Measurements from ENCODE around the gene PTGIR.

PTGIR gene

GRCh38 chr19:46615966-46616365 lies 8.9 kb downstream of the PTGIR start:
- DNase-seq = no peak

DNA sequence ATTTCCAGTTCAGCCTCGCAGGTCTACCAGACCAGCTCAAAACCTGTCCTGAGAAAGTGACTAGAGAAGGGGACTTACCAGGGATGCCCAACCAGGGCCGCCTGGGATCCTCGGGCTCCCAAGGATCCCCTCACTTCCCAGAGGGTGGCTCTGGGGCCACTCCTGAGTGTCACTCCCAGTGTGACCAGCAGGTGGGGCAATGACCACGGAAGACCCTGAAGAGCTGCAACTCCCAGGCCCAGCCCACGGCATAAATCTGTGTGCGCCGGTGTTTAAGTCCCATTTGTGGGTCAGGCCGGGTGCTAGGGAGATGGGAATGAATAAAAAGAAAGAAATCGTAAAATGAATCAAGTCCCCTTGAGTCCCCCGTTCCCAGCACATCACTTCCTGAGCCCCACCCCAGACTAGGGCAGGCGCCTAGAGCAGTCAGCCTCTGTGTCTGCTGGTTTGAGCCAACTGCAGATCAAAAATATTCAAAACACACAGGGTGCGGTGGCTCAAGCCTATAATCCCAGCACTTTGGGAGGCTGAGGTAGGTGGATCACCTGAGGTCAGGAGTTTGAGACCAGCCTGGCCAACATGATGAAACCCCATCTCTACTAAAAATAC lies 10.7 kb downstream of the PTGIR start:
- DNase-seq = peak; percentile 55 to 80 (median 74)

DNA sequence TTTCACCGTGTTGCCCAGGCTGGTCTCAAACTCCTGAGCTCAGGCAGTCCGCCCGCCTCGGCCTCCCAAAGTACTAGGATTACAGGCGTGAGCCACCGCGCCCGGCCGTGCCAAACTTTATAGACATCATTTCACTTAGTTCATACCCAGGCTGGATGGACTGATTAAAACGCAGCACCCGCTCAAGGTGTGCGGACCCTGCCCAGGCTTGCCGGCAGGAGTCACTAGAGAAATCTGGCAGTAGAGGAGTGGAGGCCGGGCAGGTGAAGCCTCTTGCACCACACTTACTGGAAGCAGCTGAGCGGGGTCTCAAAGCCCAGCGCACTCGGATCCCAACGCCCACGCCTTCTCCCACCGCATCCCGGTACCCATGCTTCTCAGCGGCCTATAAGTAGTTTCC lies 11.4 kb downstream of the PTGIR start:
- DNase-seq = no peak

GRCh38 chr19:46611776-46612175 lies 13.1 kb downstream of the PTGIR start:
- peak in 1 of 6 experiments; percentile 55 for DNase-seq

GRCh38 chr19:46610851-46611770 lies 13.8 kb downstream of the PTGIR start:
- peak in 5 of 6 experiments; percentile 18 to 48 (median 30) for DNase-seq

GRCh38 chr19:46610413-46610775 lies 14.5 kb downstream of the PTGIR start:
- DNase-seq = no peak

DNA sequence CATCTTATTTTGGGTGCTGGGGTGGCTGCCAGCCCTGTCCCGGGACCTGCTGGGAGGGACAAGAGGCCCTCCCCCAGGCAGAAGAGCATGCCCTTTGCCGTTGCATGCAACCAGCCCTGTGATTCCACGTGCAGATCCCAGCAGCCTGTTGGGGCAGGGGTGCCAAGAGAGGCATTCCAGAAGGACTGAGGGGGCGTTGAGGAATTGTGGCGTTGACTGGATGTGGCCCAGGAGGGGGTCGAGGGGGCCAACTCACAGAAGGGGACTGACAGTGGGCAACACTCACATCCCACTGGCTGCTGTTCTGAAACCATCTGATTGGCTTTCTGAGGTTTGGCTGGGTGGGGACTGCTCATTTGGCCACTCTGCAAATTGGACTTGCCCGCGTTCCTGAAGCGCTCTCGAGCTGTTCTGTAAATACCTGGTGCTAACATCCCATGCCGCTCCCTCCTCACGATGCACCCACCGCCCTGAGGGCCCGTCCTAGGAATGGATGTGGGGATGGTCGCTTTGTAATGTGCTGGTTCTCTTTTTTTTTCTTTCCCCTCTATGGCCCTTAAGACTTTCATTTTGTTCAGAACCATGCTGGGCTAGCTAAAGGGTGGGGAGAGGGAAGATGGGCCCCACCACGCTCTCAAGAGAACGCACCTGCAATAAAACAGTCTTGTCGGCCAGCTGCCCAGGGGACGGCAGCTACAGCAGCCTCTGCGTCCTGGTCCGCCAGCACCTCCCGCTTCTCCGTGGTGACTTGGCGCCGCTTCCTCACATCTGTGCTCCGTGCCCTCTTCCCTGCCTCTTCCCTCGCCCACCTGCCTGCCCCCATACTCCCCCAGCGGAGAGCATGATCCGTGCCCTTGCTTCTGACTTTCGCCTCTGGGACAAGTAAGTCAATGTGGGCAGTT lies 15.1 kb downstream of the PTGIR start:
- no peak for DNase-seq

DNA sequence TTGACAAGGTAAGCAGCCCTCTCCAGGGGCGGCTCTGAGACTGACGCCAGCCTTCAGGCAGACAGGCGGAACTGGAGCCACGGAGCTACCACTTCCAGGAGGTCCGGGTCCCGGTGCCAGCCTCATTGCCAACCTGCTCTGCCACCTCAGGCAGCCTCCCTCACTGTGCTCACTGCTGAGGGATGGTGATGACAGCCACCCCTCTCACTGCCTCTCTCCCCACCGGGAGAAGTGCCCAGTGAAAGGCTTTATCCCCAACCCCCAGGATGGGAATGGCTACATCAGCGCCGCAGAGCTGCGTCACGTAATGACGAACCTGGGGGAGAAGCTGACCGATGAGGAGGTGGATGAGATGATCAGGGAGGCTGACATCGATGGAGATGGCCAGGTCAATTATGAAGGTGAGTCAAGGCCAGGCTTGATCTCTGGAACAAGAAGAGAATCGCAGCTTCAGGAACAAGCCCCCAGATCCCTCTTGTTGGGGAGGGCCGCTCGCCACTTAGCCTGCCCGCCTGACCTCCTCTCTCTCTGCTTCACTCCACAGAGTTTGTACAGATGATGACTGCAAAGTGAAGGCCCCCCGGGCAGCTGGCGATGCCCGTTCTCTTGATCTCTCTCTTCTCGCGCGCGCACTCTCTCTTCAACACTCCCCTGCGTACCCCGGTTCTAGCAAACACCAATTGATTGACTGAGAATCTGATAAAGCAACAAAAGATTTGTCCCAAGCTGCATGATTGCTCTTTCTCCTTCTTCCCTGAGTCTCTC lies 16.1 kb downstream of the PTGIR start:
- DNase-seq = no peak

GRCh38 chr19:46608178-46608577 lies 16.7 kb downstream of the PTGIR start:
- DNase-seq = no peak

GRCh38 chr19:46607448-46607841 lies 17.4 kb downstream of the PTGIR start:
- DNase-seq = no peak

DNA sequence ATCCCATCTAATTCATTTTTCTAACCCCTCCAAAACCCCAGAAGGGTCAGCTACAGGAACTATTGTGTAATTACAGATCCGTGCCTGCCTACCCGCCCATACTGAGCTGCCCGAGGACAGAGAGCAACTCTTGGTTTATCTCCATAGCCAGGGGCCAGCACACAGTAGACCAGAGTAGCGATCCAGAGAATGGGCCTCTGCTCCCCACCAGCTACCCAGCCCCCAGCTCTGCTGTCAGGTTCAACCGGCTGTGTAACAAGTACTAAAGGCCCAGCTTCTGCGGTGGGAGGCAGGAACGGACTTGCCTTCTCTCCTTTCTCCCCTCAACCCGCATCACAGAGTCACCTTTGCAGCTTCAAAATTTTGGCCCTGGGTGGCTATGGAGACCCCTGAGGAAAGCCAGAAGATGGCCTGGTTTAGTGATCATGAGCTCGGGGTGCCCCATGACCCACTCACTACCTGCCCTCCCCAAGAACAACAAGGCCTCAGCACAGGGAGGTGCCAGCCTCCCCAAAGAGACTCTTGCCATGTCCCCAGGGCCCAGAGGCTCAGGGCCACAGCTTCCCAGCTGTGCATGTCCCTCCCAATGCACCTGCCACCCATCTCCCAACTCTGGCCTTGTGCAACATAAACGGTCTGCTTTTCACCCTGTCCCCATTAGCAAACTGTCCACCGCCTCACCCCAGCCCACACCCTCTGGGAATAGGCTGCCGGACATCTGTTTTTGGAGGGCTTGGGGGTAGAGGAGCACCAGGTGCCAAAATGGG lies 18.0 kb downstream of the PTGIR start:
- DNase-seq = no peak

DNA sequence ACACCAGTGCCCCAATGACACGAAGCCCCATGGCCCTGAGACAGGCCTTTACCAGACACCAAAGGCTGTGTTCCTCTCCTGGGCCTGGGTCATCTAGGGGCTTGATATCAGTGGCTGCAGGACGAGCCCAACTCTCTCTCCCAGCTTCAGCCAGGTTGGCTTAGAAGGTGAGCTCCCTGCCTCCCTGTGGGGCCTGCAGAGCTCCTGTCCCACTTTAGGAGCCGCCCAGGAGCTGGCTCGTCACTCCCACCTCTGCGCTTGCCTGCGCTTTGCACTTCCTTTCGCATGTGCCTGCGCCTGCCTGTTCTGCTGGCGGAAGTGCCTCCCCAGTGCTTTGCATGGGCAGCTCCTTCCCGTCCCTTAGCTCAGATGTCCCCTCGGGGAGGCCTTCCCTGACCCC lies 18.9 kb downstream of the PTGIR start:
- DNase-seq = no peak

DNA sequence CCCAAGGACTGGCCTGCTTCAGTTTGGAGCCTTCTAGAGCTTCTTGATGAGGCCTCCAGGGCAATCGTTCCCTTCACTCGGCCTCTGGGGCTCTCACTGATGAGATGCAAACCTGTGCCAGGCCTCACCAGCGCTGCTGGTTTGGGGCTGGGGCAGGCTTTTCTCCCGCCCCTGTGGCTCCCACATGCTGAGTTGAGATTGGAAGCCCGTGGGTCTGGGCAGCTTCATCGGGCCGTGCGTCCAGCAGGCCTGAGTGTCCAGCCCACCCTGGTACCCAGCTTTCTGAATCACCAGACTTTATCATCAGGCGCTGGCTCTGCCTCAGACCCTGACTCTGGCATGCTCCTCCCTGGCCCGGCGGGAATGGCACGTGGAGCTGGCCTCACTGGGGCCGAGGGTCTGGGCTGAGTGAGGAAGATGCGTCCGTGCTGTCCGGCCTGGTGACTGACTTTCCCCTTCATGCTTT lies 19.5 kb downstream of the PTGIR start:
- DNase-seq = no peak

- DNase-seq = no peak
Measured at GRCh38 chr19:46604781-46605355, 20.0 kb downstream of the PTGIR start.

GRCh38 chr19:46603752-46604231 lies 21.1 kb downstream of the PTGIR start:
- no peak for DNase-seq

- DNase-seq = no peak
Measured at GRCh38 chr19:46603195-46603637, 21.7 kb downstream of the PTGIR start.

GRCh38 chr19:46602392-46603194 lies 22.3 kb downstream of the PTGIR start:
- peak in 1 of 6 experiments; percentile 17 for DNase-seq

DNA sequence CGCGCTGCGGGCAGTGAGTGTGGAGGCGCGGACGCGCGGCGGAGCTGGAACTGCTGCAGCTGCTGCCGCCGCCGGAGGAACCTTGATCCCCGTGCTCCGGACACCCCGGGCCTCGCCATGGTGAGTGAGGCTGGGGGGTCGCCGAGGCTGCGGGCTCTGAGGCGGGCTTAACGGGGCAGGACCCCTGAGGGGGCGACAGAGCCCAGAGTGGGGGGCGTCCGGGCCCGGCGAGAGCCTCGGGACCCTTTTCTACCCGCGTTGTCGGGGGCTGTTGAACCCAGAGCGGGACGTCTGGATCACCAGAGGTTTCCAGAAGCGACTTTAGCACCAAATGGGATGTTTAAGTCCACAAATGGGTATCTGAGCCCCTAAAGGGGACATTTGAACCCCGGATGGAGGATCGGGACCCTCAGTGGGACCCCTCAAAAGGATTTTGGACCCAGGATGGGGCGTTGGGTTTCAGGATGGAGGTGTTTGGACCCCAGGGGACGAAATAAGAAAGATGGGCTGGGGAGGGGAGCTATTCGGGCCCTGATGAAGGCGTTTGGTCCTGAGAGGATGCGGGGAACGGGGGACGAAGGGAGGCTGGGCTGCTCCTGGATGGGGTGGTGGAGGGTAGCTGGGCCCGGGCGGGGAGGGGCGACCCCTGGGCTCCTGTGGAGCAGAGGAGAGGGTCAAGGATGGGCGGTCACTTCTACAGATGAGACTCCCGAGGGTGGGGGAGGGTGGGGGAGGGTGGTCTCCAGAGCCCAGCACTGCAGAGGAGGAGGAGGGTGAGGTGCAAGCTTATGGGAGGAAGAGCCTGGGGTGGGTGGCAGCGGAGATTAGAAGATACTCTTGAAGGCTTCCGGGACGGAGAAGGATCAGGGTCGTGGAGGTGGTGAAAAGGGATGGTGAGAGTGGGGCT lies 23.3 kb downstream of the PTGIR start, which contains the start of gene CALM3:
Gene CALM3, plus strand, starts transcription at position 13 of the 907 bp plus-strand sequence. Its CDS starts 105 bp downstream, at position 118.
- peak in 2 of 6 experiments; percentile 39 to 65 for DNase-seq
